Stomach (tissue), 9 donors: Measurements from ENCODE around the gene CARS1. TPM values are rescaled to one million over a fixed set of nuclear protein-coding genes. Genes with fewer than 3 reads are reported as not detected.
A peak's percentile ranks its signal among the peaks of the same experiment; 100 is the strongest.

Experiments used
- DNase-seq, 2 donors: peaks; one replicate each; pipeline versions ENCODE4 v3.0.0 to v3.0.0-alpha.2; 2013 to 2019
- H3K27ac ChIP-seq, 5 donors: fragments of 200-600 bp in 4 of 5; sonication (generic) in 4 of 5; one replicate each; pipeline ENCODE4 v1.5.1; 2013 to 2019; ENCODE audit warnings: mild to moderate bottlenecking in 1 of 5, moderate library complexity in 1 of 5
- H3K27me3 ChIP-seq, 3 donors: fragments of 200-600 bp; sonication (generic); one replicate each; pipeline ENCODE4 v1.5.1; 2017 to 2019; ENCODE audit warnings: mixed run types in 1 of 3
- H3K36me3 ChIP-seq, 4 donors: fragments of 200-600 bp; sonication (generic); 1 replicate in 3 of 4; 2 replicates in 1 of 4; pipeline ENCODE4 v1.5.1; 2016 to 2019
- H3K4me1 ChIP-seq, 4 donors: fragments of 200-600 bp; sonication (generic); one replicate each; pipeline ENCODE4 v1.5.1; 2016 to 2019
- H3K4me3 ChIP-seq, 4 donors: fragments of 200-600 bp; sonication (generic) in 3 of 4; one replicate each; pipeline ENCODE4 v1.5.1; 2016 to 2019; ENCODE audit warnings: mild to moderate bottlenecking in 1 of 4
- H3K9me3 ChIP-seq, 4 donors: fragments of 200-600 bp; sonication (generic); one replicate each; pipeline ENCODE4 v1.5.1; 2016 to 2019
- CTCF ChIP-seq, 7 experiments: fragments of 450-650 bp in 4 of 7; fragments of 200-600 bp in 3 of 7; sonication (generic) in 3 of 7; IDR thresholded peaks; one replicate each; pipeline ENCODE4 v1.5.1; 2016 to 2019; ENCODE audit warnings: antibody characterized with exemption in 7 of 7, control low read depth in 2 of 7, mild to moderate bottlenecking in 1 of 7
- EP300 ChIP-seq: sonication (generic); formaldehyde crosslinking; IDR thresholded peaks from one replicate; pipeline ENCODE4 v1.6.1; 2017; ENCODE audit warnings: antibody characterized with exemption
- POLR2A ChIP-seq, 4 donors: fragments of 450-650 bp; IDR thresholded peaks; one replicate each; pipeline ENCODE4 v1.6.1; 2016; ENCODE audit warnings: antibody characterized with exemption in 4 of 4, control low read depth in 2 of 4, mild to moderate bottlenecking in 1 of 4, moderate library complexity in 1 of 4
- POLR2AphosphoS5 ChIP-seq, 3 donors: sonication (generic); formaldehyde crosslinking; IDR thresholded peaks; one replicate each; pipeline ENCODE4 v1.6.1; 2016; ENCODE audit warnings: antibody characterized with exemption in 3 of 3
- WGBS, 5 donors: extraction: QIAGEN DNeasy Blood & Tissue Kit in 3 of 5; methylation state at CpG; one replicate each; pipeline versions ENCODE4 v1.1.5 to v1.1.7; 2013 to 2018; 5-methylcytosine and 5-hydroxymethylcytosine counted together
- intact Hi-C: fragments of 100-400 bp; cut with DNase I; formaldehyde crosslinking; loops from one replicate; pipeline ENCODE4 v1.15.1; 2023; ENCODE audit warnings: low total_unique reads
- polyA plus RNA-seq, 3 donors: library from polyadenylated mRNA; stranded (reverse); fragments of 200-250 nt; gene quantifications; one replicate each; pipeline ENCODE4 v1.2.3, GENCODE V29; 2013
- total RNA-seq, 5 donors: library from RNA; depleted of rRNA; stranded (reverse); fragments of >200 nt; gene quantifications; one replicate each; pipeline versions ENCODE4 v1.1.0 to v1.2.3, GENCODE V29; 2014 to 2016
- donor health status: healthy with polysubstance abuse.
- donor health status: Bipolar disorder and iron deficiency.
- donor health status: healthy.

CARS1 gene
- total and polyA plus RNA-seq, 8 donors: 25.2 to 54.2 (median 41.8) TPM

- no peaks in the 10 kb centered on the region for H3K27me3 ChIP-seq
- H3K4me1 ChIP-seq: no peaks in the 10 kb centered on the region
- no peak overlapping the region for H3K4me3 ChIP-seq
- intact Hi-C loops: no loop called here
- no peaks in the 10 kb centered on the region for H3K36me3 ChIP-seq
- H3K27ac ChIP-seq: no peak overlapping the region
- 79 to 84% (median 83%) methylated on average over 16 of the region's 16 CpGs for WGBS, 5 donors
- TF ChIP-seq EP300 (no peak), POLR2AphosphoS5 (IDR thresholded peaks at IDR 0.05) (no peak), POLR2A (IDR thresholded peaks at IDR 0.05) (no peak), CTCF (IDR thresholded peaks at IDR 0.05) (no peak)
- no peak for DNase-seq
- no peaks in the 10 kb centered on the region for H3K9me3 ChIP-seq
These were observed 20.7 kb upstream of the CARS1 start for GRCh38 chr11:3077846-3078440.

GRCh38 chr11:3077189-3077836 is 20.1 kb upstream of the CARS1 start:
- intact Hi-C loops: no loop called here
- H3K27me3 ChIP-seq: no peaks in the 10 kb centered on the region
- H3K27ac ChIP-seq: no peak overlapping the region
- TF ChIP-seq POLR2A (IDR thresholded peaks at IDR 0.05): no peak
- TF ChIP-seq CTCF (IDR thresholded peaks at IDR 0.05): no peak
- no peak for TF ChIP-seq EP300
- TF ChIP-seq POLR2AphosphoS5 (IDR thresholded peaks at IDR 0.05): no peak
- no peaks in the 10 kb centered on the region for H3K9me3 ChIP-seq
- DNase-seq: peak in 1 of 2 donors; percentile 12
- 65 to 72% (median 69%) methylated on average over 11 of the region's 11 CpGs for WGBS, 5 donors
- no peak overlapping the region for H3K4me3 ChIP-seq
- no peaks in the 10 kb centered on the region for H3K36me3 ChIP-seq
- no peaks in the 10 kb centered on the region for H3K4me1 ChIP-seq

- intact Hi-C loops: no loop called here
- Histone ChIP-seq H3K4me3 (no peak overlapping the region), H3K27me3 (no peaks in the 10 kb centered on the region), H3K27ac (no peak overlapping the region), H3K9me3 (no peaks in the 10 kb centered on the region), H3K36me3 (no peaks in the 10 kb centered on the region), H3K4me1 (no peaks in the 10 kb centered on the region)
- DNase-seq: peak in 1 of 2 donors; percentile 55
- WGBS, 5 donors: 41 to 70% (median 54%) methylated on average over 6 to 8 of the region's 8 CpGs
- TF ChIP-seq CTCF (IDR thresholded peaks at IDR 0.05) (no peak), POLR2A (IDR thresholded peaks at IDR 0.05) (no peak), POLR2AphosphoS5 (IDR thresholded peaks at IDR 0.05) (no peak), EP300 (no peak)
These were observed 17.8 kb upstream of the CARS1 start for GRCh38 chr11:3074912-3075589.

GRCh38 chr11:3073029-3073435 is 15.8 kb upstream of the CARS1 start:
- no peaks in the 10 kb centered on the region for H3K9me3 ChIP-seq
- TF ChIP-seq EP300 (no peak), CTCF (IDR thresholded peaks at IDR 0.05) (no peak), POLR2A (IDR thresholded peaks at IDR 0.05) (no peak), POLR2AphosphoS5 (IDR thresholded peaks at IDR 0.05) (no peak)
- intact Hi-C loops: no loop called here
- 75 to 82% (median 78%) methylated on average over 3 of the region's 3 CpGs for WGBS, 5 donors
- DNase-seq: peak in 1 of 2 donors; percentile 47
- no peaks in the 10 kb centered on the region for H3K4me1 ChIP-seq
- peaks cover 0 to under 1% (median 0%) of the 10 kb centered on the region in 3 donors for H3K27me3 ChIP-seq
- no peaks in the 10 kb centered on the region for H3K36me3 ChIP-seq
- peak overlapping the region in 1 of 5 donors; percentile 30 for H3K27ac ChIP-seq
- H3K4me3 ChIP-seq: no peak overlapping the region
